ENCODE results near the gene RAB26. TPM values are rescaled to one million over a fixed set of nuclear protein-coding genes. Genes with fewer than 3 reads are reported as not detected.
"Not testable (repeated sequence)": the region's sequence is repeated elsewhere in the genome, so short reads cannot be mapped to it uniquely, and the experiment has no call there.

The RAB26 gene
- total and polyA plus RNA-seq, 4 donors = 0.51 to 4.8 (median 2.5) TPM; not detected in 1

DNA sequence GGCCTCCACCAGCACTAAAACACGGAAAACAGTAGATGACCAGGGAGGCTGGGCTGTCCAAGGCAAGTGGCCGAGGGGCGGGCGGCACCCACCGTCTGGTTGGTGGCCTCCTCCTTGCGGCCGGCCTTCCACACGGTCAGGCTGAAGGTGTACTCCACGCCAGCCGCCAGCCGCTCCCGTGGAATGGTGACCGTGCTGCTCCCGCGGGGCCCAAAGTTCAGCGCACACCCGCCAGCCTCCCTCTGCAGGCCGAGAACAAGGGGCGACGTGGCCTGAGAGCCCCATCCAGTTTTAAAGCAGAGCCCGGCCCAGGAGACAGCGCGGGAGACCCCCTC is 40.7 kb upstream of the RAB26 start:
- H3K9me3 ChIP-seq (ENCODE audit: control insufficient read depth, low read length); H3K27ac ChIP-seq (ENCODE audit: low read depth in 1 of 2, low read length in 2 of 2); H3K36me3 ChIP-seq (ENCODE audit: control insufficient read depth in 1 of 2, insufficient read depth in 2 of 2, low read length in 1 of 2); intact Hi-C loops (cut with DNase I); H3K4me1 ChIP-seq (ENCODE audit: control insufficient read depth in 1 of 2, insufficient read depth in 2 of 2, low read length in 2 of 2); H3K4me3 ChIP-seq (ENCODE audit: low read length in 2 of 2); DNase-seq; H3K27me3 ChIP-seq (ENCODE audit: control insufficient read depth in 1 of 2, insufficient read depth in 2 of 2, low read length in 1 of 2); ATAC-seq (ENCODE audit: low FRiP score): not testable (repeated sequence)
- 90 to 91% methylated on average over 20 to 23 of the region's 23 CpGs for WGBS, 2 donors

DNA sequence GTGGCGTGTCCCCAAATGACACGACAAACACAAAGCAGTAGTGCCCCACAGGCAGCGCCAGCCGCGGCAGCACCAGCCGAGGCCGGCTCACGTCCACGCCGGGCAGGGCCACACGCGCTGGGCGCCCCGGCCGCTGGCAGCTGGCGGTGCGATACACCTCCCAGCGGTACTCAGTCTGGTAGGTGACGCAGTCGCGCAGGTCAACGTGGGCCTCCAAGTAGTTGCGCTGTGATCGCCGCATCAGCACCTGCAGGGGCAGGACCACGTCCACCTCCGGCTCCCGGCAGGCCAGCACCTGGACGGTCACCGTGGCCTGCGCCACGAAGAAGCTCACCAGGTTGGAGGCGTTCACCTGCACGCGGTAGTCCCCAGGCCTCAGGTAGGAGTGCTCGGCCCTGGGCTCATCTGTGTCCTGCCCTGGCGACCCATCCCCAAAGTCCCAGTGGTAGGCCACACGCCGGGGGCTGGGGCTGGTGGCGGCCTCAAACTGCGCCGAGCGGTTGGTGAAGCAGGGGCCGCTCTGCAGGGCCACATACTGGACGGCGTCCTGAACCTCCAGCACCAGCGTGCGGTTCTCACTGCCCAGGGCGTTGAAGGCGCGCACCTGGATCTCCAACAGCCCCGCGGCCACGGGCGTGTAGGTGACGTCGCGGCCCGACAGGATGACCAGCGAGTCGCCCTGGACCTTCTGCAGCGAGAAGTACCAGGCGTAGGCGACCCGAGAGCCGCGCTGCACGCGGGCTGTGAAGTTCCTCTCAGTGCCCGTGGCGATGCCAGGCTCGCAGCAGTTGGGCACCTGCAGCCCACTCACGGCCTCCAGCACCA is 39.8 kb upstream of the RAB26 start:
- intact Hi-C loops (cut with DNase I); H3K4me1 ChIP-seq (ENCODE audit: control insufficient read depth in 1 of 2, insufficient read depth in 2 of 2, low read length in 2 of 2); H3K27ac ChIP-seq (ENCODE audit: low read depth in 1 of 2, low read length in 2 of 2); H3K36me3 ChIP-seq (ENCODE audit: control insufficient read depth in 1 of 2, insufficient read depth in 2 of 2, low read length in 1 of 2); H3K4me3 ChIP-seq (ENCODE audit: low read length in 2 of 2); H3K27me3 ChIP-seq (ENCODE audit: control insufficient read depth in 1 of 2, insufficient read depth in 2 of 2, low read length in 1 of 2); H3K9me3 ChIP-seq (ENCODE audit: control insufficient read depth, low read length); DNase-seq: not testable (repeated sequence)
- WGBS, 2 donors = 96 to 97% methylated on average over 67 to 73 of the region's 73 CpGs
- ATAC-seq (ENCODE audit: low FRiP score) = peak; percentile 57

DNA sequence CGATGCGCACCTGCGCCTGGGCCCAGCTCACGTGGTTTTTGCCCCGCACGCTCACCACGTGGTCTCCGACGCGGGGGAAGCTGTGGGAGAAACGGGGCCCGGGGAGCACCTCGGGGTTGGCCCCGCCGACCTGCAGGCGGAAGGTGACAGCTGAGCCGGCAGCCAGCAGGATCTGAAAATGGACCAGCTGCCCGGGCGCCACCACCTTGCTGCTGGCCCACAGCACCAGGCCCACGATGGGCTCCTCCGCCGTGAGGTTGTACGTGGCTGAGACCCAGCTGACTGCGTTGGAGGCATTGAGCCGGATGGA is 39.2 kb upstream of the RAB26 start:
- H3K9me3 ChIP-seq (ENCODE audit: control insufficient read depth, low read length); H3K27ac ChIP-seq (ENCODE audit: low read depth in 1 of 2, low read length in 2 of 2); DNase-seq; H3K4me1 ChIP-seq (ENCODE audit: control insufficient read depth in 1 of 2, insufficient read depth in 2 of 2, low read length in 2 of 2); H3K4me3 ChIP-seq (ENCODE audit: low read length in 2 of 2); H3K36me3 ChIP-seq (ENCODE audit: control insufficient read depth in 1 of 2, insufficient read depth in 2 of 2, low read length in 1 of 2); H3K27me3 ChIP-seq (ENCODE audit: control insufficient read depth in 1 of 2, insufficient read depth in 2 of 2, low read length in 1 of 2); intact Hi-C loops (cut with DNase I): not testable (repeated sequence)
- WGBS, 2 donors = 93 to 94% methylated on average over 25 of the region's 25 CpGs
- peak; percentile 19 for ATAC-seq (ENCODE audit: low FRiP score)

DNA sequence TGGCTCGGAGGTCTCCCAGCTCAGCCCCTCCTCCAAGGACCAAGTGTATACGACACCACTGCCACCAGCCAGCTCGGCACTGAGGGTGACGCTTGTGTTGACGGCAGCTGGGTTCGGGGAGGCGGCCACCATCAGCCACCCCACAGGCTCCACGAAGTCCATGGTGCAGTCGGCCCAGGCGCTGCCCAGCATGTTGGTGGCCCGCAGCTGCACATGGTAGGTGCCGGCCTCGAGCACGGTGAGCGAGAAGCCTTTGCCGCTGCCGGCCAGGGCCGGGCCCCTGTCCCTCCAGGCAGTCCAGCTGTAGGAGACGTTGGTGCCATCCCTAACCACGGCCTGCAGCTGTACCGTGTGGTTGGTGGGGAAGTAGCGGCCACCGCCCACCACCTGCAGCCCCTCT is 38.6 kb upstream of the RAB26 start:
- H3K27me3 ChIP-seq (ENCODE audit: control insufficient read depth in 1 of 2, insufficient read depth in 2 of 2, low read length in 1 of 2); intact Hi-C loops (cut with DNase I); H3K27ac ChIP-seq (ENCODE audit: low read depth in 1 of 2, low read length in 2 of 2); H3K36me3 ChIP-seq (ENCODE audit: control insufficient read depth in 1 of 2, insufficient read depth in 2 of 2, low read length in 1 of 2); DNase-seq; H3K4me1 ChIP-seq (ENCODE audit: control insufficient read depth in 1 of 2, insufficient read depth in 2 of 2, low read length in 2 of 2); H3K9me3 ChIP-seq (ENCODE audit: control insufficient read depth, low read length); H3K4me3 ChIP-seq (ENCODE audit: low read length in 2 of 2): not testable (repeated sequence)
- WGBS, 2 donors = 86% methylated on average over 17 to 22 of the region's 23 CpGs
- ATAC-seq (ENCODE audit: low FRiP score) = peak; percentile 37

DNA sequence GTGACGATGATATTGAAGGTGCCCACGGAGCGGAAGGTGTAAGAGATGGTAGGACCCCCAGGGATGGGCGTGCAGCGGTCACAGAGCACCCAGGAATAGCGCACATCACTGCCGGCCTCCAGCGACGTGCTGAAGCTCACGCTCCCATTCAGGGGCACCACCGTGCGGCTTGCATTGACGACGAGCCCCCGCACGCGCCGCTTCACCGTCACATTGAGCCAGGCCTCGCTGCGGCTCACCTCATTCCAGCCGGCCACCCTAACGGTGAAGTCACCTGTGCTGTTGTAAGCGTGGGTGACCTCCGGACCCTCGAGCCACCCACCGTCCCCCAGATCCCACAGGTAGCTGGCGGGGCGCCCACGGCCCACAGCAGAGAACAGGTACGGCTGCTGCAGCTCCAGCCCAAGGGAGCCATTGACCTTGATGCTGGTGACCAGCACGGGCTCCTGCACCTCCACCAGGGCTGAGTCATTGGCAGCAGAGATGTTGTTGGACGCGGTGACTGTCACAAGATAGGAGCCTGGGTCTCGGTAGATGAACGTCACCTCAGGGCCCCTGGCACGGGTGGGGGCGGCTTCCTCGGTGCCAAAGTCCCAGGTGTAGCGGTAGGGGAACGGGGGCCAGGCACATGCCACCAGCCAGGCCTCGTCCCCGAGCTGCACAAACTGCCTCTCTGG is 38.0 kb upstream of the RAB26 start:
- H3K27me3 ChIP-seq (ENCODE audit: control insufficient read depth in 1 of 2, insufficient read depth in 2 of 2, low read length in 1 of 2); H3K9me3 ChIP-seq (ENCODE audit: control insufficient read depth, low read length); H3K4me3 ChIP-seq (ENCODE audit: low read length in 2 of 2); DNase-seq; intact Hi-C loops (cut with DNase I); H3K4me1 ChIP-seq (ENCODE audit: control insufficient read depth in 1 of 2, insufficient read depth in 2 of 2, low read length in 2 of 2); H3K36me3 ChIP-seq (ENCODE audit: control insufficient read depth in 1 of 2, insufficient read depth in 2 of 2, low read length in 1 of 2); H3K27ac ChIP-seq (ENCODE audit: low read depth in 1 of 2, low read length in 2 of 2): not testable (repeated sequence)
- ATAC-seq (ENCODE audit: low FRiP score) = peak; percentile 28
- 90% methylated on average over 41 to 43 of the region's 43 CpGs for WGBS, 2 donors

DNA sequence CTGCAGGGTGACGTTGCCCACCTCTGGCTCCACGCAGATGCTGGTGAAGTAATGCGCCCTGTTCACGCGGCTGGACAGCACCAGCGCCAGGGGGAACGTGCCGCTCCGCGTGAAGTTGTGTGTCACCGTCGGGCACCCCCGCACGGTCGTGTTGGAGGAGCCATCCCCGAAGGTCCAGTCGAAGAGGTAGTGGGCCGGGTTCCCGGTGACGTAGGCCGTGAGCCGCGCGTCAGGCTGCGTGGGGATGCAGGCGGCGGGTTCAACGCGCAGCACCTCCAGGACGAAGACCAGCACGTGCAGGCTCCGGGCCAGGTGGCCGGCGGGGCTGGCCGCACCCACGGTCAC is 37.4 kb upstream of the RAB26 start:
- ATAC-seq (ENCODE audit: low FRiP score) = peak; percentile 54

DNA sequence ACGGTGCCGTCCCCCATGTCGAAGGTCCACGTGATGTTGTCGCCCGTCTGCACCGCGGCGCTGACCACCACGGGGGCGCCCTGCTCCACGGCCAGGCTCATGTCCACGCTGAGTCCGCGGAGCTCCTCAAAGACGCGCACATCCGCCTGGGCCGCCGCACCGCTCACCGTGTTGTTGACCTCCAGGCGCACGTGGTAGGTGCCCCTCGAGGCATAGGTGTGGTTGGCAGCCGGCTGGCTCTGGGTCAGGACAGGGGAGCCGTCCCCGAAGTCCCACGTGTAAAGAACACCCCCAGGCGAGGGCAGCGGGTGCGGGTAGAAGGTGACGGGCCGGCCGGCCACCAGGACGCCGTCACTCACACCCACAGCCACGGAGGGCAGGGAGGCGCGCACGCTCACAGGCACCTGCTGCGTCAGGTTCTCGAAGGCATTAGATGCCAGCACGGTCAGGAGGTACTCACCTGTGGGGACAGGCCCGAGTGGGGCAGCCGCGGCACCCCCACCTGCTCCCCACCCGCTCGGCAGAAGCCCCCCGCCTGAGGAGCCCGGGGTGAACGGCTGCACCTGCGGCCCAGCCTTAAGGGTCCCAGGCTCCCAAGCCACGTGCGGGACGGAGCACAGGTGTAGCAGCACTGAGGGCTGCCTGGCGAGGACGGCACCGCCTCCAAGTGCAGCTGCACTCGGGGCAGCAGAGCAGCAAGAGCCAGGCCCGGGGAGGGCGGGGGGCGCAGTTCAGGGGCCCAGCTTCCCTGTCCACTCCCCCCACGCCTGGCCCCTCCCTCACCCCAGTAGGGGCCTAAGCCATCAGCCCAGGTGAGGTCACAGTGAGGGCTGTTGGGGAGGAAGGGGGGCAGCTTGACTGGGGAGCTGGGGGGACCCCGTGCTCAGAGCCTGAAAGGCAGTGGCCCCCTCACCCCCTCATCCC is 36.8 kb upstream of the RAB26 start:
- 92 to 94% methylated on average over 50 to 65 of the region's 65 CpGs for WGBS, 2 donors
- H3K4me1 ChIP-seq (ENCODE audit: control insufficient read depth in 1 of 2, insufficient read depth in 2 of 2, low read length in 2 of 2); H3K27ac ChIP-seq (ENCODE audit: low read depth in 1 of 2, low read length in 2 of 2); intact Hi-C loops (cut with DNase I); H3K27me3 ChIP-seq (ENCODE audit: control insufficient read depth in 1 of 2, insufficient read depth in 2 of 2, low read length in 1 of 2); H3K4me3 ChIP-seq (ENCODE audit: low read length in 2 of 2); DNase-seq; H3K9me3 ChIP-seq (ENCODE audit: control insufficient read depth, low read length); H3K36me3 ChIP-seq (ENCODE audit: control insufficient read depth in 1 of 2, insufficient read depth in 2 of 2, low read length in 1 of 2): not testable (repeated sequence)
- peak; percentile 62 for ATAC-seq (ENCODE audit: low FRiP score)

More for the DNA sequence above, 37.4 kb upstream of the RAB26 start:
- H3K4me3 ChIP-seq (ENCODE audit: low read length in 2 of 2); DNase-seq; H3K27me3 ChIP-seq (ENCODE audit: control insufficient read depth in 1 of 2, insufficient read depth in 2 of 2, low read length in 1 of 2); H3K27ac ChIP-seq (ENCODE audit: low read depth in 1 of 2, low read length in 2 of 2); H3K9me3 ChIP-seq (ENCODE audit: control insufficient read depth, low read length); H3K36me3 ChIP-seq (ENCODE audit: control insufficient read depth in 1 of 2, insufficient read depth in 2 of 2, low read length in 1 of 2); H3K4me1 ChIP-seq (ENCODE audit: control insufficient read depth in 1 of 2, insufficient read depth in 2 of 2, low read length in 2 of 2); intact Hi-C loops (cut with DNase I): not testable (repeated sequence)
- 94% methylated on average over 32 to 36 of the region's 36 CpGs for WGBS, 2 donors

DNA sequence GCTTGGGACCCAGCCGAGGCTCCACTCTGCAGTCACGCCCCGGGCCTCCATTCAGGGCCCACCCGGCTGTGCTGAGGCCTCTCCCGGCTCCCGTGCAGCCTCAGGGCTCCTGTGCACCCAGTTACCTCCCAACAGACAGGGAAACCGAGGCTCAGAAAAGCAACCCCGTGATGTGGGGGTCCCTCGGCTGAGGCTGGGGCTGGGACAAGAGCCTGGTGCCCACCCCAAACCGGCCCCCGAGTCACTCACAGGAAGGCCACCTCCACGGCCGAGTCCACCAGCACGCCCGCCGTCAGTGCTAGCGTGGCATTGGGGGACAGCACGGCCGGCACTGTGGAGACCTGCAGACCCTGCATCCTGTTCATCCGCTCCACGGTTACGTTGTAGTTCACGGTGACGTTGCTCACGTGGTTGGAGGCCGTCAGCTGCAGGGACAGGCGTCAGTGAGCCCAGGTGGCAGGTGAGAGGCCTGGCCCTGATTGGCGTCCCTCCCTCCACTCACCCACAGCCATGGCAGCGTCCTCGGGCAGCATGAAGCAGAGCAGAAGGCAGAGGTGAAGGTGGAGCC is 35.8 kb upstream of the RAB26 start:
- 79% methylated on average over 20 to 30 of the region's 30 CpGs for WGBS, 2 donors
- intact Hi-C loops (cut with DNase I) = not testable (repeated sequence)

More for the DNA sequence above, 35.8 kb upstream of the RAB26 start:
- not testable (repeated sequence) for H3K9me3 ChIP-seq (ENCODE audit: control insufficient read depth, low read length); H3K4me3 ChIP-seq (ENCODE audit: low read length in 2 of 2); ATAC-seq (ENCODE audit: low FRiP score); DNase-seq; H3K27ac ChIP-seq (ENCODE audit: low read depth in 1 of 2, low read length in 2 of 2); H3K4me1 ChIP-seq (ENCODE audit: control insufficient read depth in 1 of 2, insufficient read depth in 2 of 2, low read length in 2 of 2); H3K36me3 ChIP-seq (ENCODE audit: control insufficient read depth in 1 of 2, insufficient read depth in 2 of 2, low read length in 1 of 2); H3K27me3 ChIP-seq (ENCODE audit: control insufficient read depth in 1 of 2, insufficient read depth in 2 of 2, low read length in 1 of 2)

Measured in aorta (tissue), 5 donors.